CD4-positive, alpha-beta T cell treated with Interleukin-2 at 100 ng/mL for 4 hours (primary cell): ENCODE results near the gene DPYSL5.

Experiments used
- DNase-seq: peaks from one replicate; pipeline ENCODE4 v3.0.0-alpha.2; 2020; ENCODE audit warnings: low spot score

Gene DPYSL5

GRCh38 chr2:26968001-26968400, 120.1 kb downstream of the DPYSL5 start:
- DNase-seq = no peak

- peak; percentile 14 for DNase-seq
Measured at GRCh38 chr2:26969077-26969844, 121.3 kb downstream of the DPYSL5 start.

DNA sequence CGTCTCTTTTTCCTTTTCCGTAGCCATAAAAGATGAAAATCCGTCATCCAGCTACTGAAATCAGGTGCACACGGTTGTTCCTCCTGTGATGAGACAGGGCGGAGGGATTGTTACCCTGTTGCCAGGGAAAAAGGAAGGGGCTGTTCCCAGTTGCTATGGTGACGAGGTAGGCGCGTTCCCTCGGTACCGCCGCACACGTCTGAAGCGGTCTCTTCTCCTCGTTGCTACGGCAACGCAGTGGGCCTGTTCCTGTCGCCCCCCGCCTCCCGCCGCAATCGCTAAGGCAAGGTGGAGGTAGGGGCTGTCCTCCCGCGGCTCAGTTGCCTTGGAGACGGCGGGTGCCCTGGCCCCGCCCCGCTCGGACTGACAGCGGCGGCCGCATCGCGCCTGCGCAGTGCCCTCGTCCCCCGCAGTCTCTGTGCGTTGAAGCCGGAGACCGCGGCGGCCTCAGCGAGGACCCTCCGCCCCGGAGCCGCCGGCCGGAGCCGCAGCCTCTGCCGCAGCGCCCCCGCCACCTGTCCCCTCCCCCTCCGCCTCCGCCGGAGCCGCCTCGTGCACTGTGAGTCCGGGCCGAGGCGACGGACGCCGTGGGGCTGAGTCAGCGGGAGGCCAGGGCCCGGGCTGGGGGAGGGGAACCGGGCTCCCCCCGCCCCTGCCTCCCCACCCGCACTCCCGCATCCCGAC, 122.5 kb downstream of the DPYSL5 start, which contains the start of gene MAPRE3:
Gene MAPRE3, plus strand, starts transcription at position 394 of the 684 bp plus-strand sequence. CDS start 51,582 bp downstream, outside the sequence.
- peak; percentile 85 for DNase-seq

DNA sequence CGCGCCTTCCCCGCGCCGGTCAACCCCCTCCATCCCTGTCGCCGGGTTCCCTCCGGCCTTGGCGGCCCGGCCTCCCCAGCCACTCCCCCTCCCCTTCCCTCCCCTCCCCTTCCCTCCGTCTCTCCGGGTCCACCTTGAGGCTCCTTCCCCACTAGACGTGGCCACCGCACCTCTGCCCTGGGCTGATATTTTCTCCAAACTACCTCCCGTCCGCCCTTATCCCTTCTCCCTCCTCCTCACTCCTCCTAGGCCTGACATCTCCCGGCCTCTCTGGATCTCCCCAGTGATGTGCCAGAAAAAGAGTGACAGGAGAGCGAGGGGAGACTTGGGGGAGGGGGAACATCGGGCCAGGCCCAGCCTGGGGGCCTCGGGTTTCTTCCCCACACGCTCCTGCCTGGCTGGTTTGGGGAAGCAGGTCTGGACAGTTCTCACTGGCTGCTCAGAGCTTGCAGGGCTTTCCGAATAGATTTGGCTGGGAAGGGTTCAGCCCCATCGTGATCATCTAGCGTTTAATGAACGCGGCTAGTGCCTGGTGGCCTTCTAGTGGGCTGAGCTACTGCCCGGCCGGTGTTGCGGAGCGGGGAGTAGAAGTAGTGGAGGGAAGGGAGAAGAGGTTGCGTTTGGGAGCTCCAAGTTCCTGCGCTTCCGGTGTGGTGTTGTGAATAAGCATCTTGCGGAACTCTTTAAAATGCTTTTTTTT, 123.1 kb downstream of the DPYSL5 start:
- no peak for DNase-seq

GRCh38 chr2:26971911-26972786, 124.2 kb downstream of the DPYSL5 start:
- no peak for DNase-seq

GRCh38 chr2:26974352-26974751, 126.4 kb downstream of the DPYSL5 start:
- DNase-seq = no peak

- no peak for DNase-seq
Measured at GRCh38 chr2:26975102-26975501, 127.2 kb downstream of the DPYSL5 start.

GRCh38 chr2:26975656-26976055, 127.7 kb downstream of the DPYSL5 start:
- no peak for DNase-seq

DNA sequence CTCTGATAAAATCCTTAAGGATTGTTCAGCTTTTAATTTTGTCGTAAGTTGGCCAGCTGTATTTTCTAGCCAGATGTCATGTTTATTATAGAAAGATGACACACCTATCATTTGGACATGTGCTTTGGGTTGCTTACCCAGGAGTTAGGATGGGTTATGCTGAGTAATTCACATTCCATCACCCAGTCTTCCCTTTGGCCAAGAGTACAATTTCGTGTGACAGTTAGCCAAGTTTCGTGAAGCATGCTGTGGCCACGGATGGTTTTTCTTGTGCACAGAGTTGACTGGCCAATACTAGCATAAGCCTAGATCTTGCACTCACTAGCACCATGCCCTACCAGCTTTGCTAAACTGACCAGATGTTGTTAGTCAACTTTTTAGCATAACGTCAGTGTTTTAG, 128.3 kb downstream of the DPYSL5 start:
- no peak for DNase-seq

DNA sequence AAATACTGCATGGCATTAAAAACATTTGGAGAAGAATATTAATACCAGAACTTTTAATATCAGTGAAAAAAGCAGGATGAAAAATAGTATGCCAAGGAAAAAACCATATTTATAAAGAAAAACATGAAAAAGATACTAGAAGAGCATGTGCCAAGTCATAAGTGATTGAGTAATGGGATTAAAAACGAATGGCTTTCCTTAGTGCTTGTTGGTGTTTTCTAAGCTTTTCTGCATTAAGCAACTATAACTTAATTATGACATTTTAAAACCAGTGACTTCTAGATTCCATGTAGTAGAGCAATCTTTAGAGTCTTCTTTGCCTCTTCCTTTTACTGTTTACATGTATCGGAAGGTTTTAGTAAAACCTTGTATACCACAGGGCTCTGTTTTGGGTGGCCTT, 129.1 kb downstream of the DPYSL5 start:
- DNase-seq = no peak

DNA sequence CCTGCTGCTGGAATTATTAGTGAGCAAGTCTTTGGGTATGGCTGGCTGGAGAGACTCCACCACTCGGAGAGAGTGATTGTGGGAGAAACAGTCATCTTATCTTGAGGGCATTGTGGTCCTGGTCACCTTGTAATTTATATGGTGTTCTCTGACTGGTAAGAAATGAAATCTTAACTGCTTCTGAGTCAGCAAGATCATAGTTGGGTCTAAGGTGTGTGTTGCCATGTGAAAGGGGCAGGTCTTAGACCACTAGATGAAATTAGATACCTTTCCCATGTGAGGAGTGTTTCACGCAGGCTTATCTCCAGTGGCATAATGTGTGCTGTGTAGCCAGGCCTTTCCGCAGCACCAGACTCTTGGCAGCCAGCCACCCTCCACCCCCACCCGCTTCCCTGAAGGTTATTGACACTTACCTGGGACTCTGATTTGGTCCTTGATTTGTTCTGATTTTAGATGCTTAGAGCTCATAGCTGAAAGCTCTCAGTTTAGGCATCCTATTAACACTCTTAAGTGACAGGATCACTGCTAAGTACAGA, 130.2 kb downstream of the DPYSL5 start:
- no peak for DNase-seq

GRCh38 chr2:26979741-26980140, 131.8 kb downstream of the DPYSL5 start:
- DNase-seq = no peak

- no peak for DNase-seq
Measured at GRCh38 chr2:26980971-26981370, 133.0 kb downstream of the DPYSL5 start.

GRCh38 chr2:26982102-26982742, 134.3 kb downstream of the DPYSL5 start:
- DNase-seq = peak; percentile 13

GRCh38 chr2:26983746-26984145, 135.8 kb downstream of the DPYSL5 start:
- DNase-seq = no peak

- no peak for DNase-seq
Measured at GRCh38 chr2:26985807-26986206, 137.9 kb downstream of the DPYSL5 start.

GRCh38 chr2:26986576-26986975, 138.6 kb downstream of the DPYSL5 start:
- DNase-seq = no peak

- DNase-seq = no peak
Measured at GRCh38 chr2:26988058-26988860, 140.3 kb downstream of the DPYSL5 start.

DNA sequence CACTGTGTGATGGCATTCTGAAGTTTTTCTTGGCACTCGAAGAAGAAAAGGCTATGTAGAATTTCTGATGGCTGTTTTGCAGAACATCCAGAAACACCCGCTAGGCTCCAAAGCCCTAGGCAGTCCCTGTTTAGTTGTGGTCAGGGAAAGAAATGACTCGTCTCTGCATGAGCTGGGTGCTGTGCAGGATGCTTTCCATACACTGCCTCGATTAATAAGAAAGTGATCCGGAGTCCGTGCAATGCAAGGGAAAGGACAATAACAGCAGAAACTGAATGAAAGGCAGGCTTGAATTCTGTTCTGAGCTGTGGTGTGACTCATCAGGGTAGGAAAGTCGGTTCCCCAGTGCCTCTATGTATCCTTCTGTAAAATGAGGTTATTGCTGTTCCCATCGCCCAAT, 141.2 kb downstream of the DPYSL5 start:
- DNase-seq = no peak

DNA sequence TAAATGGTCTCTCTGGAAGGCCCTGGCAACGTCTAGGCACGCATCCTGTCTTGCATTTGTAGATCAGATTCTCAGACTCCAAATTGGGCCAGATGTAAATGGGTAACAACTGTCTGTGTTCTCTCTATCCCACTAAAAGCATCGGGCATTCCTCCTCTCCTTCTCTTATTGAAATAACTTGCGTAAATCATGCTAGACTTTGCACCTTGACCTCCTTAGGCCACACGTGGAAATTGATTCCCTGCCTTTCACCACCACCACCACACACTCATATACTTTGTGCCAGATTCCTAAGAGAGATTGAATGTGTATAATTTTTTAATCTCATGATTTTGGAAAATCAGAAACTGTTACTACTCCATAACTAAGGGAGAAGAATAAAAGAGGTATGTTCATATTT, 143.8 kb downstream of the DPYSL5 start:
- DNase-seq = no peak
